GM19193 (cell line): ENCODE results near the gene OR2T33.

Experiments used
- POLR2A ChIP-seq: IDR thresholded peaks from 4 replicates; pipeline ENCODE4 v1.6.1; 2011; ENCODE audit not compliant: insufficient read depth, insufficient read length; ENCODE audit errors: extremely low read depth

OR2T33 gene

GRCh38 chr1:248277876-248278275 is at the start of gene OR2T33:
Gene OR2T33, minus strand, starts transcription at chr1:248277976. Its CDS starts 4,162 bp downstream, at chr1:248273814.
- TF ChIP-seq POLR2A: no peak

- no peak for TF ChIP-seq POLR2A
These were observed 46.7 kb upstream of the OR2T33 start, which contains the start of gene OR2M7 for GRCh38 chr1:248324468-248324867. Gene OR2M7, minus strand, starts transcription at chr1:248324568. Its CDS starts 0 bp downstream, at chr1:248324568.

GRCh38 chr1:248316796-248317195 is 39.0 kb upstream of the OR2T33 start:
- no peak for TF ChIP-seq POLR2A

- no peak for TF ChIP-seq POLR2A
These were observed 28.3 kb upstream of the OR2T33 start for GRCh38 chr1:248306103-248306502.

- no peak for TF ChIP-seq POLR2A
These were observed 25.5 kb upstream of the OR2T33 start, which contains the start of gene OR2T12 for GRCh38 chr1:248303324-248303723. Gene OR2T12, minus strand, starts transcription at chr1:248303424. Its CDS starts 7,846 bp downstream, at chr1:248295578.

- TF ChIP-seq POLR2A: no peak
These were observed 10.6 kb upstream of the OR2T33 start for GRCh38 chr1:248288391-248288790.

GRCh38 chr1:248268178-248268577 is 9.6 kb downstream of the OR2T33 start:
- TF ChIP-seq POLR2A: no peak

GRCh38 chr1:248243204-248243603 is 34.6 kb downstream of the OR2T33 start:
- TF ChIP-seq POLR2A: no peak

- TF ChIP-seq POLR2A: no peak
These were observed 38.3 kb downstream of the OR2T33 start for GRCh38 chr1:248239478-248239877.

- TF ChIP-seq POLR2A: no peak
These were observed 46.7 kb downstream of the OR2T33 start, which contains the start of gene OR2M4 for GRCh38 chr1:248231117-248231516. Gene OR2M4, plus strand, starts transcription at chr1:248231417. Its CDS starts 7,512 bp downstream, at chr1:248238929.

- no peak for TF ChIP-seq POLR2A
These were observed 48.3 kb downstream of the OR2T33 start for GRCh38 chr1:248229360-248229908.

- no peak for TF ChIP-seq POLR2A
These were observed 52.2 kb downstream of the OR2T33 start for GRCh38 chr1:248225537-248225936.
